UCSD-AML1 (cell line): ENCODE measurements around the gene ANKS1B.
"Not testable (repeated sequence)": the region's sequence is repeated elsewhere in the genome, so short reads cannot be mapped to it uniquely, and the experiment has no call there.

Source experiments
- DNase-seq: peaks from one replicate; lab custom pipeline; 2025; ENCODE audit not compliant: unreplicated experiment; lab: John Stamatoyannopoulos, UW

The ANKS1B gene

GRCh38 chr12:98791406-98791805, 1193.3 kb downstream of the ANKS1B start:
- DNase-seq = no peak

GRCh38 chr12:98788396-98788795, 1196.3 kb downstream of the ANKS1B start:
- no peak for DNase-seq

- no peak for DNase-seq
Measured at GRCh38 chr12:98786653-98787052, 1198.1 kb downstream of the ANKS1B start.

- DNase-seq = no peak
Measured at GRCh38 chr12:98783420-98783819, 1201.3 kb downstream of the ANKS1B start.

GRCh38 chr12:98780261-98780660, 1204.5 kb downstream of the ANKS1B start:
- DNase-seq = no peak

- DNase-seq = no peak
Measured at GRCh38 chr12:98772818-98773217, 1211.9 kb downstream of the ANKS1B start.

- DNase-seq = no peak
Measured at GRCh38 chr12:98771811-98772752, 1212.7 kb downstream of the ANKS1B start.

GRCh38 chr12:98770230-98770629, 1214.5 kb downstream of the ANKS1B start:
- DNase-seq = no peak

GRCh38 chr12:98769068-98769467, 1215.7 kb downstream of the ANKS1B start:
- no peak for DNase-seq

GRCh38 chr12:98767248-98767647, 1217.5 kb downstream of the ANKS1B start:
- no peak for DNase-seq

GRCh38 chr12:98763656-98764055, 1221.1 kb downstream of the ANKS1B start:
- DNase-seq = no peak

GRCh38 chr12:98758331-98758730, 1226.4 kb downstream of the ANKS1B start:
- no peak for DNase-seq

- no peak for DNase-seq
Measured at GRCh38 chr12:98757455-98757854, 1227.3 kb downstream of the ANKS1B start.

- DNase-seq = not testable (repeated sequence)
Measured at GRCh38 chr12:98755855-98756254, 1228.9 kb downstream of the ANKS1B start.

- DNase-seq = no peak
Measured at GRCh38 chr12:98754095-98754494, 1230.6 kb downstream of the ANKS1B start.

GRCh38 chr12:98752726-98753125, 1232.0 kb downstream of the ANKS1B start:
- DNase-seq = no peak

- DNase-seq = no peak
Measured at GRCh38 chr12:98751580-98752115, 1233.1 kb downstream of the ANKS1B start.

GRCh38 chr12:98750511-98750910, 1234.2 kb downstream of the ANKS1B start:
- DNase-seq = no peak

GRCh38 chr12:98748463-98748862, 1236.3 kb downstream of the ANKS1B start:
- DNase-seq = no peak

- no peak for DNase-seq
Measured at GRCh38 chr12:98745578-98746391, 1239.0 kb downstream of the ANKS1B start.

GRCh38 chr12:98744680-98745079, 1240.1 kb downstream of the ANKS1B start:
- DNase-seq = no peak
